H1 (cell line): ENCODE measurements around the gene PTGES2. TPM values are rescaled to one million over a fixed set of nuclear protein-coding genes. Genes with fewer than 3 reads are reported as not detected.

Experiments
- polyA plus RNA-seq, 7 experiments: library from polyadenylated mRNA; depleted of rRNA in 3 of 7; stranded (reverse) in 5 of 7; unstranded in 2 of 7; fragments of >200 nt in 5 of 7; fragments of 200-250 nt in 2 of 7; gene quantifications; 1 replicate in 5 of 7; 2 replicates in 1 of 7; 4 replicates in 1 of 7; pipeline versions ENCODE4 v1.2.1 to v1.2.3, GENCODE V29; 2011 to 2013; ENCODE audit warnings: missing spikeins in 2 of 7, mixed read lengths in 2 of 7
- total RNA-seq: library from RNA; stranded (reverse); fragmentation: NEBNext Ultra II Directional; extraction: Animal tissue kit (Norgen Biotek cat#: 25700); gene quantifications from 2 replicates; pipeline ENCODE4 v1.2.1, GENCODE V29; 2021
- TF ChIP-seq, protein P1 (sequence below): fragments of 300-600 bp; sonication (generic); IDR thresholded peaks from 2 replicates; pipeline ENCODE4 v1.7.1; 2012; ENCODE audit warnings: low read length, moderate library complexity, mild to moderate bottlenecking, inconsistent platforms; ENCODE audit not compliant: insufficient replicate concordance

Gene PTGES2
- total and polyA plus RNA-seq, 2 of the 8 experiments (the other 6 are each of a cell fraction or from before 2014, with no cell fraction given) = 80.7 to 81.2 TPM

DNA sequence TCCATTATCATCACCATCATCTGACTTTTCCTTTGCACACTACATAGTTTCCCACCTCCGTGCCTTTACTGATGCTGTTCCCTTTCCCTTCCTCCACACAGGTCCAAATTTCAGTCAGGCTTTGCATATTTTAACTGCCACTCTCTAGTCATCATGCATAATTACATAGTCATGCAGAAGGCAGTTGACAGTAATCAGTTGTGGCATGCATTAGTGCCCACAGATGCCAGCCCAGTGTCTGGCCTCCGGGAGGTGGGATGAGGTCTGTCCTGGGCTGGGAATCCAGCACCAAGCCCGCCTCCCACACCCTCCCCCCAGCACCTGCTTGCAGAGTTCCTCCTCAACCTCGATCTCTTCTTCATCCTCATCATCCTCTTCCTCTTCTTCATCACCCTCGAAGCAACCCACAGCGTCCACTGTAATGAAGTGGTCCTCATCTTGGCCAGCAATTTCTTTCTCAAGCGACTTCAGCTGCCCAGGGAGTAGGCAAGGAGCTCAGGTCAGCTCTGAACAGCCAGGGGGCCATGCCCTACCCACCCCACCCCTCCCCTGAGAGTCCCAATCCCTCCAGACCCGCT, 41.3 kb upstream of the PTGES2 start (continued):
- TF ChIP-seq, protein P1, sequence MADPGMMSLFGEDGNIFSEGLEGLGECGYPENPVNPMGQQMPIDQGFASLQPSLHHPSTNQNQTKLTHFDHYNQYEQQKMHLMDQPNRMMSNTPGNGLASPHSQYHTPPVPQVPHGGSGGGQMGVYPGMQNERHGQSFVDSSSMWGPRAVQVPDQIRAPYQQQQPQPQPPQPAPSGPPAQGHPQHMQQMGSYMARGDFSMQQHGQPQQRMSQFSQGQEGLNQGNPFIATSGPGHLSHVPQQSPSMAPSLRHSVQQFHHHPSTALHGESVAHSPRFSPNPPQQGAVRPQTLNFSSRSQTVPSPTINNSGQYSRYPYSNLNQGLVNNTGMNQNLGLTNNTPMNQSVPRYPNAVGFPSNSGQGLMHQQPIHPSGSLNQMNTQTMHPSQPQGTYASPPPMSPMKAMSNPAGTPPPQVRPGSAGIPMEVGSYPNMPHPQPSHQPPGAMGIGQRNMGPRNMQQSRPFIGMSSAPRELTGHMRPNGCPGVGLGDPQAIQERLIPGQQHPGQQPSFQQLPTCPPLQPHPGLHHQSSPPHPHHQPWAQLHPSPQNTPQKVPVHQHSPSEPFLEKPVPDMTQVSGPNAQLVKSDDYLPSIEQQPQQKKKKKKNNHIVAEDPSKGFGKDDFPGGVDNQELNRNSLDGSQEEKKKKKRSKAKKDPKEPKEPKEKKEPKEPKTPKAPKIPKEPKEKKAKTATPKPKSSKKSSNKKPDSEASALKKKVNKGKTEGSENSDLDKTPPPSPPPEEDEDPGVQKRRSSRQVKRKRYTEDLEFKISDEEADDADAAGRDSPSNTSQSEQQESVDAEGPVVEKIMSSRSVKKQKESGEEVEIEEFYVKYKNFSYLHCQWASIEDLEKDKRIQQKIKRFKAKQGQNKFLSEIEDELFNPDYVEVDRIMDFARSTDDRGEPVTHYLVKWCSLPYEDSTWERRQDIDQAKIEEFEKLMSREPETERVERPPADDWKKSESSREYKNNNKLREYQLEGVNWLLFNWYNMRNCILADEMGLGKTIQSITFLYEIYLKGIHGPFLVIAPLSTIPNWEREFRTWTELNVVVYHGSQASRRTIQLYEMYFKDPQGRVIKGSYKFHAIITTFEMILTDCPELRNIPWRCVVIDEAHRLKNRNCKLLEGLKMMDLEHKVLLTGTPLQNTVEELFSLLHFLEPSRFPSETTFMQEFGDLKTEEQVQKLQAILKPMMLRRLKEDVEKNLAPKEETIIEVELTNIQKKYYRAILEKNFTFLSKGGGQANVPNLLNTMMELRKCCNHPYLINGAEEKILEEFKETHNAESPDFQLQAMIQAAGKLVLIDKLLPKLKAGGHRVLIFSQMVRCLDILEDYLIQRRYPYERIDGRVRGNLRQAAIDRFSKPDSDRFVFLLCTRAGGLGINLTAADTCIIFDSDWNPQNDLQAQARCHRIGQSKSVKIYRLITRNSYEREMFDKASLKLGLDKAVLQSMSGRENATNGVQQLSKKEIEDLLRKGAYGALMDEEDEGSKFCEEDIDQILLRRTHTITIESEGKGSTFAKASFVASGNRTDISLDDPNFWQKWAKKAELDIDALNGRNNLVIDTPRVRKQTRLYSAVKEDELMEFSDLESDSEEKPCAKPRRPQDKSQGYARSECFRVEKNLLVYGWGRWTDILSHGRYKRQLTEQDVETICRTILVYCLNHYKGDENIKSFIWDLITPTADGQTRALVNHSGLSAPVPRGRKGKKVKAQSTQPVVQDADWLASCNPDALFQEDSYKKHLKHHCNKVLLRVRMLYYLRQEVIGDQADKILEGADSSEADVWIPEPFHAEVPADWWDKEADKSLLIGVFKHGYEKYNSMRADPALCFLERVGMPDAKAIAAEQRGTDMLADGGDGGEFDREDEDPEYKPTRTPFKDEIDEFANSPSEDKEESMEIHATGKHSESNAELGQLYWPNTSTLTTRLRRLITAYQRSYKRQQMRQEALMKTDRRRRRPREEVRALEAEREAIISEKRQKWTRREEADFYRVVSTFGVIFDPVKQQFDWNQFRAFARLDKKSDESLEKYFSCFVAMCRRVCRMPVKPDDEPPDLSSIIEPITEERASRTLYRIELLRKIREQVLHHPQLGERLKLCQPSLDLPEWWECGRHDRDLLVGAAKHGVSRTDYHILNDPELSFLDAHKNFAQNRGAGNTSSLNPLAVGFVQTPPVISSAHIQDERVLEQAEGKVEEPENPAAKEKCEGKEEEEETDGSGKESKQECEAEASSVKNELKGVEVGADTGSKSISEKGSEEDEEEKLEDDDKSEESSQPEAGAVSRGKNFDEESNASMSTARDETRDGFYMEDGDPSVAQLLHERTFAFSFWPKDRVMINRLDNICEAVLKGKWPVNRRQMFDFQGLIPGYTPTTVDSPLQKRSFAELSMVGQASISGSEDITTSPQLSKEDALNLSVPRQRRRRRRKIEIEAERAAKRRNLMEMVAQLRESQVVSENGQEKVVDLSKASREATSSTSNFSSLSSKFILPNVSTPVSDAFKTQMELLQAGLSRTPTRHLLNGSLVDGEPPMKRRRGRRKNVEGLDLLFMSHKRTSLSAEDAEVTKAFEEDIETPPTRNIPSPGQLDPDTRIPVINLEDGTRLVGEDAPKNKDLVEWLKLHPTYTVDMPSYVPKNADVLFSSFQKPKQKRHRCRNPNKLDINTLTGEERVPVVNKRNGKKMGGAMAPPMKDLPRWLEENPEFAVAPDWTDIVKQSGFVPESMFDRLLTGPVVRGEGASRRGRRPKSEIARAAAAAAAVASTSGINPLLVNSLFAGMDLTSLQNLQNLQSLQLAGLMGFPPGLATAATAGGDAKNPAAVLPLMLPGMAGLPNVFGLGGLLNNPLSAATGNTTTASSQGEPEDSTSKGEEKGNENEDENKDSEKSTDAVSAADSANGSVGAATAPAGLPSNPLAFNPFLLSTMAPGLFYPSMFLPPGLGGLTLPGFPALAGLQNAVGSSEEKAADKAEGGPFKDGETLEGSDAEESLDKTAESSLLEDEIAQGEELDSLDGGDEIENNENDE = no peak
